HepG2 (cell line): ENCODE data around the gene GPATCH3. TPM values are rescaled to one million over a fixed set of nuclear protein-coding genes. Genes with fewer than 3 reads are reported as not detected.

ENCODE experiments used
- FOSL2 ChIP-seq: sonication (generic); formaldehyde crosslinking; IDR thresholded peaks from 2 replicates; pipeline ENCODE4 v1.4.0; 2020; ENCODE audit warnings: missing genetic modification reagents
- KAT2B ChIP-seq: fragments of 150-350 bp; IDR thresholded peaks from 2 replicates; pipeline ENCODE4 v1.6.1; 2014; ENCODE audit warnings: low read depth, low read length, borderline replicate concordance
- MEIS2 ChIP-seq: sonication (generic); formaldehyde crosslinking; IDR thresholded peaks from 2 replicates; pipeline ENCODE4 v1.9.0; 2021; ENCODE audit warnings: mild to moderate bottlenecking, missing genetic modification reagents
- MTA1 ChIP-seq: sonication (generic); formaldehyde crosslinking; IDR thresholded peaks from 2 replicates; pipeline ENCODE4 v1.4.0; 2020; ENCODE audit warnings: missing genetic modification reagents, mild to moderate bottlenecking, borderline replicate concordance
- NRL ChIP-seq: sonication (generic); formaldehyde crosslinking; IDR thresholded peaks from 2 replicates; pipeline ENCODE4 v1.5.0; 2020; ENCODE audit warnings: missing genetic modification reagents, mild to moderate bottlenecking, moderate library complexity, borderline replicate concordance
- RFX1 ChIP-seq: fragments of 450-650 bp; IDR thresholded peaks from 2 replicates; pipeline ENCODE4 v1.6.1; 2017
- TAF1 ChIP-seq: sonication (generic); formaldehyde crosslinking; IDR thresholded peaks from 2 replicates; pipeline ENCODE4 v1.4.0; 2020; ENCODE audit warnings: missing genetic modification reagents
- ZNF101 ChIP-seq: sonication (generic); formaldehyde crosslinking; IDR thresholded peaks from 2 replicates; pipeline ENCODE4 v1.4.0; 2020; ENCODE audit warnings: mild to moderate bottlenecking, low read depth, missing genetic modification reagents, borderline replicate concordance
- ZNF121 ChIP-seq: sonication (generic); formaldehyde crosslinking; IDR thresholded peaks from 2 replicates; pipeline ENCODE4 v1.5.0; 2020; ENCODE audit warnings: mild to moderate bottlenecking, missing genetic modification reagents
- ZNF484 ChIP-seq: sonication (generic); formaldehyde crosslinking; IDR thresholded peaks from 2 replicates; pipeline ENCODE4 v1.5.1; 2020; ENCODE audit warnings: mild to moderate bottlenecking, low read depth, missing genetic modification reagents, borderline replicate concordance
- ZNF549 ChIP-seq: sonication (generic); formaldehyde crosslinking; IDR thresholded peaks from 2 replicates; pipeline ENCODE4 v1.5.0; 2020; ENCODE audit warnings: missing genetic modification reagents
- ZNF616 ChIP-seq: sonication (generic); formaldehyde crosslinking; IDR thresholded peaks from 2 replicates; pipeline ENCODE4 v1.5.0; 2020; ENCODE audit warnings: low read depth, mild to moderate bottlenecking, missing genetic modification reagents
- ZNF7 ChIP-seq: IDR thresholded peaks from 2 replicates; pipeline ENCODE4 v1.6.1; 2016; ENCODE audit warnings: missing biosample characterization, missing genetic modification reagents
- polyA plus RNA-seq, 8 experiments: library from polyadenylated mRNA; depleted of rRNA in 3 of 8; stranded (reverse) in 7 of 8; unstranded in 1 of 8; fragments of >200 nt; fragmentation: Illumina TruSeq in 4 of 8; extraction: Trizol in 4 of 8; gene quantifications; 2 replicates each; pipeline versions ENCODE4 v1.2.1 to v1.2.3, GENCODE V29; 2011 to 2016; ENCODE audit warnings: low read depth in 4 of 8, missing spikeins in 1 of 8, mixed read lengths in 1 of 8; ENCODE audit not compliant: insufficient read depth in 1 of 8
- total RNA-seq, 5 experiments: library from RNA; depleted of rRNA; stranded (reverse); fragments of >200 nt; fragmentation: Illumina TruSeq; extraction: Trizol; gene quantifications; 2 replicates each; pipeline ENCODE4 v1.2.3, GENCODE V29; 2016; ENCODE audit warnings: low read depth in 1 of 5
- TF ChIP-seq, protein P1 (sequence below): sonication (generic); formaldehyde crosslinking; IDR thresholded peaks from 2 replicates; pipeline ENCODE4 v1.8.0; 2022; ENCODE audit warnings: missing genetic modification reagents, mild to moderate bottlenecking, borderline replicate concordance
- TF ChIP-seq, protein P2 (sequence below): sonication (generic); formaldehyde crosslinking; IDR thresholded peaks from 2 replicates; pipeline ENCODE4 v1.8.0; 2022; ENCODE audit warnings: low read depth, missing genetic modification reagents
- TF ChIP-seq, protein P3 (sequence below): IDR thresholded peaks from 2 replicates; pipeline ENCODE4 v1.6.1; 2016; ENCODE audit warnings: missing genetic modification reagents, missing compliant biosample characterization
- TF ChIP-seq, protein P4 (sequence below): sonication (generic); formaldehyde crosslinking; IDR thresholded peaks from 2 replicates; pipeline ENCODE4 v1.4.0; 2020; ENCODE audit warnings: mild to moderate bottlenecking, missing genetic modification reagents

Gene GPATCH3
- total and polyA plus RNA-seq, 2 of the 13 experiments (the other 11 are each of a cell fraction or from before 2014, with no cell fraction given): 8.3 to 11.0 TPM

DNA sequence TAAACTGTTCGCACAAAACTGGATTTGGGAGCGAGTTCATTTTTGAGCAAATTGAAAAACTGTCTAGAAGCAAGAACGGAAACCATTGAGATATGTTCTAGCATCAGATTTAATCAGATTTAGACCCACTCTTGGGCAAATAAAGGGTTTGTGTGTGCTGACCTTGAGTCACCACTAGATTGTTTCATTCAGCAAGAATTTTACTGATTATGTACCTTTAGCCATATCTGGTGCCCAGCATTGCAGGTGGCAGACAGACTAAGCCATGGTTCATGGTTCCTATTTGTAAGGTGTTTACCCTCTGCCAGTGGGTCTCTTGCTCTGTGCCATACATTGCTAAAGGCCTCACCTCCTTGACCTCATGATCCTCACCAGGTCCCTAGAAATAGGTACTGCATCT is 22.6 kb upstream of the GPATCH3 start (continued):
- no peak for TF ChIP-seq RFX1
- TF ChIP-seq NRL (CRISPR knock-in tag): no peak
- no peak for TF ChIP-seq ZNF484 (CRISPR knock-in tag)
- 0 out of 2 replicates have a peak, but pooled peaks have one; percentile 10 for TF ChIP-seq FOSL2 (CRISPR knock-in tag)
- no peak for TF ChIP-seq ZNF616 (CRISPR knock-in tag)
- TF ChIP-seq ZNF549 (CRISPR knock-in tag): no peak
- TF ChIP-seq, protein P1, sequence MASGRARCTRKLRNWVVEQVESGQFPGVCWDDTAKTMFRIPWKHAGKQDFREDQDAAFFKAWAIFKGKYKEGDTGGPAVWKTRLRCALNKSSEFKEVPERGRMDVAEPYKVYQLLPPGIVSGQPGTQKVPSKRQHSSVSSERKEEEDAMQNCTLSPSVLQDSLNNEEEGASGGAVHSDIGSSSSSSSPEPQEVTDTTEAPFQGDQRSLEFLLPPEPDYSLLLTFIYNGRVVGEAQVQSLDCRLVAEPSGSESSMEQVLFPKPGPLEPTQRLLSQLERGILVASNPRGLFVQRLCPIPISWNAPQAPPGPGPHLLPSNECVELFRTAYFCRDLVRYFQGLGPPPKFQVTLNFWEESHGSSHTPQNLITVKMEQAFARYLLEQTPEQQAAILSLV: no peak
- TF ChIP-seq MTA1: no peak
- no peak for TF ChIP-seq KAT2B
- TF ChIP-seq, protein P2, sequence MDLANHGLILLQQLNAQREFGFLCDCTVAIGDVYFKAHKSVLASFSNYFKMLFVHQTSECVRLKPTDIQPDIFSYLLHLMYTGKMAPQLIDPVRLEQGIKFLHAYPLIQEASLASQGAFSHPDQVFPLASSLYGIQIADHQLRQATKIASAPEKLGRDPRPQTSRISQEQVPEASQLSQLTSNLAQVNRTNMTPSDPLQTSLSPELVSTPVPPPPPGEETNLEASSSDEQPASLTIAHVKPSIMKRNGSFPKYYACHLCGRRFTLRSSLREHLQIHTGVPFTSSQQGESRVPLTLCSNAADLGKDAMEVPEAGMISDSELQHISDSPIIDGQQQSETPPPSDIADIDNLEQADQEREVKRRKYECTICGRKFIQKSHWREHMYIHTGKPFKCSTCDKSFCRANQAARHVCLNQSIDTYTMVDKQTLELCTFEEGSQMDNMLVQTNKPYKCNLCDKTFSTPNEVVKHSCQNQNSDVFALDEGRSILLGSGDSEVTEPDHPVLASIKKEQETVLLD: no peak
- TF ChIP-seq ZNF7 (CRISPR knock-in tag): no peak
- no peak for TF ChIP-seq ZNF101
- TF ChIP-seq, protein P3, sequence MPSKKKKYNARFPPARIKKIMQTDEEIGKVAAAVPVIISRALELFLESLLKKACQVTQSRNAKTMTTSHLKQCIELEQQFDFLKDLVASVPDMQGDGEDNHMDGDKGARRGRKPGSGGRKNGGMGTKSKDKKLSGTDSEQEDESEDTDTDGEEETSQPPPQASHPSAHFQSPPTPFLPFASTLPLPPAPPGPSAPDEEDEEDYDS: no peak
- TF ChIP-seq MEIS2 (CRISPR knock-in tag): no peak
- TF ChIP-seq, protein P4, sequence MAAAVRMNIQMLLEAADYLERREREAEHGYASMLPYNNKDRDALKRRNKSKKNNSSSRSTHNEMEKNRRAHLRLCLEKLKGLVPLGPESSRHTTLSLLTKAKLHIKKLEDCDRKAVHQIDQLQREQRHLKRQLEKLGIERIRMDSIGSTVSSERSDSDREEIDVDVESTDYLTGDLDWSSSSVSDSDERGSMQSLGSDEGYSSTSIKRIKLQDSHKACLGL (CRISPR knock-in tag): no peak
- no peak for TF ChIP-seq ZNF121
- TF ChIP-seq TAF1 (CRISPR knock-in tag): 0 out of 2 replicates have a peak, but pooled peaks have one; percentile 14
